Mesothelial cell of epicardium (in vitro differentiated cells): ENCODE measurements around the gene IL2RA. TPM values are rescaled to one million over a fixed set of nuclear protein-coding genes. Genes with fewer than 3 reads are reported as not detected.

Experiments
- DNase-seq, 2 experiments: peaks; one replicate each; pipeline ENCODE4 v3.0.0; 2021; ENCODE audit warnings: low spot score in 2 of 2; ENCODE audit not compliant: unreplicated experiment in 2 of 2
- H3K27ac Mint-ChIP-seq: 2 replicates; pipeline ENCODE4 v1.8.0; 2021; ENCODE audit warnings: mixed read lengths
- H3K27me3 Mint-ChIP-seq: 2 replicates; pipeline ENCODE4 v1.8.0; 2021; ENCODE audit warnings: low read depth, mixed read lengths
- H3K36me3 Mint-ChIP-seq: 2 replicates; pipeline ENCODE4 v1.8.0; 2021; ENCODE audit warnings: mixed read lengths
- H3K4me1 Mint-ChIP-seq: 2 replicates; pipeline ENCODE4 v1.8.0; 2021; ENCODE audit warnings: mixed read lengths
- H3K4me3 Mint-ChIP-seq: 2 replicates; pipeline ENCODE4 v1.8.0; 2021; ENCODE audit warnings: mild to moderate bottlenecking, moderate library complexity, mixed read lengths
- H3K9me3 Mint-ChIP-seq: 2 replicates; pipeline ENCODE4 v1.8.0; 2021; ENCODE audit warnings: mixed read lengths
- CTCF ChIP-seq: fragments of 200-600 bp; sonication (generic); IDR thresholded peaks from one replicate; pipeline ENCODE4 v1.5.0; 2021; ENCODE audit warnings: antibody characterized with exemption; ENCODE audit not compliant: unreplicated experiment
- total RNA-seq: library from RNA; stranded (reverse); gene quantifications from 3 replicates; pipeline ENCODE4 v1.2.1, GENCODE V29; 2021

Gene IL2RA
- total RNA-seq, 1 donor from 2014 or later, result not detected

DNA sequence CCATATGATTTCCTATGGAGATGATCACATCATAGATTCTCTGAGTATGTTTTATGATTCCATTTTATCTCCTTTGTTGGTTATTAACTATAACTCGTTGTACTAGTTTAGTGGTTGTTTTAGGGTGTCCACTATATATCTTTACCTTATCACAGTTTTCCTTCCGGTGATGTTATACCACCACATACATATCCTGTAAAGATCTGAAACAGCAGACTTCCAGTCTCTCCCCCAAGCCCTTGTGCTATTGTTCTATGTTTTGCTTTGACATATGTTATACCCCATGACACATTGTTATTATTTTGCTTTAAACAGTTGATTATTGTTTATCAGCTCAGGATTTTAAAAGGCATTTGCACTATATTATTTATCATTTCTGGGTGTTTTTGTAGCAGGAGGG, 92.1 kb downstream of the IL2RA start:
- DNase-seq, result no peak
- H3K27me3 Mint-ChIP-seq, result peaks cover 28% of the 10 kb centered on the region
- TF ChIP-seq CTCF, result no peak
- no peak overlapping the region for H3K4me3 Mint-ChIP-seq
- H3K4me1 Mint-ChIP-seq, result no peaks in the 10 kb centered on the region
- H3K36me3 Mint-ChIP-seq, result no peaks in the 10 kb centered on the region
- H3K27ac Mint-ChIP-seq, result no peak overlapping the region
- H3K9me3 Mint-ChIP-seq, result no peaks in the 10 kb centered on the region

- Mint-ChIP-seq H3K4me1 (no peaks in the 10 kb centered on the region), H3K4me3 (no peak overlapping the region), H3K27me3 (peaks cover 20% of the 10 kb centered on the region), H3K27ac (no peak overlapping the region), H3K36me3 (no peaks in the 10 kb centered on the region), H3K9me3 (no peaks in the 10 kb centered on the region)
- peak in 1 of 2 experiments; percentile 32 for DNase-seq
- no peak for TF ChIP-seq CTCF
Observed at GRCh38 chr10:5968681-5969453, 93.3 kb downstream of the IL2RA start.

DNA sequence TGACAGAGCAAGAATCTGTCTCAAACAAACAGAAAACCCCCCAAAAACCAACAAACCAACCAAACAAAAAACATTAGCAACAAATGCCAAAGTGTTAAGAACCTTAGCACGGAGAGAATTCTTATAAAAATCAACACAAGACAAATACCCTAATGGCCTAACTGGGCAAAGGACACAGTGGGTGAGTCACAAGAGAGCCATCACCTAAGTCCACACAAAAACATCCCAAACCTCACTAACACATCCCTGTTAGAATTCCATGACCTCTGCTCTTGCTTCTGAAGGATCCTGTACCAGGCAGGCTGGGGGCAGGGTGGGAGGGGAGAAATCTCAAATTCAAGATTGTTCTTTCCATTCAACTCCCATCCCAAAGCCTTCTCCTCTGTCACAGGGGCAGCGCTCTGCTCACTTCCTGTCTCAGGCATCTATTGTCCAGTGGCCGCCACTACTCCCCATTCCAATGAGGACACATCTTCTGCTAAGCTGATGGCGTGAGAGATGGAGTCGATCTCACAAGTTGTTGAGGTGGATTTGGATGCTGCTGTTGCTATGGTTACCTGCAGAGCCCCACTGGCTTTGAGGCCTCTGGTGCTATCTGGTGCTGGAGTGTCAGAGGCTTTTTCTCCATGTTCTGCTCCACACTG, 94.0 kb downstream of the IL2RA start:
- DNase-seq, result peak in 1 of 2 experiments; percentile 2
- Mint-ChIP-seq H3K27me3 (peaks cover 20% of the 10 kb centered on the region), H3K4me3 (no peak overlapping the region), H3K9me3 (no peaks in the 10 kb centered on the region), H3K27ac (no peak overlapping the region), H3K4me1 (no peaks in the 10 kb centered on the region), H3K36me3 (no peaks in the 10 kb centered on the region)
- TF ChIP-seq CTCF, result no peak

- TF ChIP-seq CTCF, result no peak
- no peak overlapping the region for H3K27ac Mint-ChIP-seq
Observed at GRCh38 chr10:5965266-5965665, 96.9 kb downstream of the IL2RA start.

DNA sequence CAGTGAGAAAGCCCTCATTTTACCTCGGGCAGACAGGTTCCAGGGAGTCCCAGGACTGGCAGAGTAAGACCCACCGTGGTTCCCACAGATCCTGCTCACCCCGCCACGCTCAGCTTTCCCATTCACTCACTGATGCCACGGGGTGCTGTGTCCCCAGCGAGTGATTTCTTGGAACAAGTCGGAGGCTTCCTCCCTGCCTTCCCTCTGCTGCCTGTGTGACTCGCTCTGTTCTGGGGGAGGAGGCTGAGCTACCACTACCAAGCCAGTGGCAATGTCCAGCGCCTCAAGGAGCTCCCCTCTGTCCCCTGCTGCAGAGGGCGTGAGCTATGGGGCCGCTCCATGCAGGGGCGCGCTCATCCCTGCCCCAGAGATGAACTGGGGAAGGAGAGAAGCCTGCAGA, 97.4 kb downstream of the IL2RA start:
- H3K4me1 Mint-ChIP-seq, result peaks cover 4% of the 10 kb centered on the region
- no peak overlapping the region for H3K4me3 Mint-ChIP-seq
- H3K27ac Mint-ChIP-seq, result no peak overlapping the region
- H3K36me3 Mint-ChIP-seq, result no peaks in the 10 kb centered on the region
- TF ChIP-seq CTCF, result no peak
- no peak for DNase-seq
- H3K9me3 Mint-ChIP-seq, result no peaks in the 10 kb centered on the region
- H3K27me3 Mint-ChIP-seq, result peaks cover 4% of the 10 kb centered on the region

More at GRCh38 chr10:5965266-5965665, 96.9 kb downstream of the IL2RA start:
- Mint-ChIP-seq H3K9me3 (no peaks in the 10 kb centered on the region), H3K4me1 (peaks cover 3% of the 10 kb centered on the region), H3K36me3 (no peaks in the 10 kb centered on the region), H3K4me3 (no peak overlapping the region), H3K27me3 (peaks cover 4% of the 10 kb centered on the region)
- DNase-seq, result no peak
